GM12865 (cell line): ENCODE measurements around the gene GAL3ST3.
"Not testable (repeated sequence)": the region's sequence is repeated elsewhere in the genome, so short reads cannot be mapped to it uniquely, and the experiment has no call there.

Experiments
- DNase-seq: peaks from one replicate; pipeline ENCODE4 v3.0.0; 2010; ENCODE audit warnings: low read depth
- H3K4me3 ChIP-seq: 2 replicates; pipeline ENCODE4 v1.5.1; 2011; ENCODE audit warnings: mild to moderate bottlenecking, low read depth, low read length, control low read depth
- TF ChIP-seq, protein P1 (sequence below): IDR thresholded peaks from 2 replicates; pipeline ENCODE4 v1.5.1; 2011; ENCODE audit warnings: low read length, control low read depth, low read depth, inconsistent platforms; ENCODE audit not compliant: insufficient read depth; ENCODE audit errors: missing control alignments

GAL3ST3 gene

GRCh38 chr11:66013762-66014100, 35.2 kb downstream of the GAL3ST3 start:
- no peak for DNase-seq
- TF ChIP-seq, protein P1, sequence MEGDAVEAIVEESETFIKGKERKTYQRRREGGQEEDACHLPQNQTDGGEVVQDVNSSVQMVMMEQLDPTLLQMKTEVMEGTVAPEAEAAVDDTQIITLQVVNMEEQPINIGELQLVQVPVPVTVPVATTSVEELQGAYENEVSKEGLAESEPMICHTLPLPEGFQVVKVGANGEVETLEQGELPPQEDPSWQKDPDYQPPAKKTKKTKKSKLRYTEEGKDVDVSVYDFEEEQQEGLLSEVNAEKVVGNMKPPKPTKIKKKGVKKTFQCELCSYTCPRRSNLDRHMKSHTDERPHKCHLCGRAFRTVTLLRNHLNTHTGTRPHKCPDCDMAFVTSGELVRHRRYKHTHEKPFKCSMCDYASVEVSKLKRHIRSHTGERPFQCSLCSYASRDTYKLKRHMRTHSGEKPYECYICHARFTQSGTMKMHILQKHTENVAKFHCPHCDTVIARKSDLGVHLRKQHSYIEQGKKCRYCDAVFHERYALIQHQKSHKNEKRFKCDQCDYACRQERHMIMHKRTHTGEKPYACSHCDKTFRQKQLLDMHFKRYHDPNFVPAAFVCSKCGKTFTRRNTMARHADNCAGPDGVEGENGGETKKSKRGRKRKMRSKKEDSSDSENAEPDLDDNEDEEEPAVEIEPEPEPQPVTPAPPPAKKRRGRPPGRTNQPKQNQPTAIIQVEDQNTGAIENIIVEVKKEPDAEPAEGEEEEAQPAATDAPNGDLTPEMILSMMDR = no peak
- no peak overlapping the region for H3K4me3 ChIP-seq

GRCh38 chr11:66012946-66013761, 35.8 kb downstream of the GAL3ST3 start:
- TF ChIP-seq, protein P1 = no peak
- H3K4me3 ChIP-seq = no peak overlapping the region
- DNase-seq = no peak

- TF ChIP-seq, protein P1 = no peak
Measured at GRCh38 chr11:66012371-66012945, 36.5 kb downstream of the GAL3ST3 start.

GRCh38 chr11:66011785-66012303, 37.1 kb downstream of the GAL3ST3 start, which contains the start of gene CST6:
Gene CST6, plus strand, starts transcription at chr11:66012008. Its CDS starts 37 bp downstream, at chr11:66012045.
- TF ChIP-seq, protein P1 = no peak
- DNase-seq = no peak
- H3K4me3 ChIP-seq = no peak within 1 kb of the TSS

More at GRCh38 chr11:66012371-66012945, 36.5 kb downstream of the GAL3ST3 start:
- no peak overlapping the region for H3K4me3 ChIP-seq
- no peak for DNase-seq

GRCh38 chr11:66011239-66011784, 37.6 kb downstream of the GAL3ST3 start:
- no peak overlapping the region for H3K4me3 ChIP-seq
- no peak for DNase-seq
- TF ChIP-seq, protein P1 = no peak

DNA sequence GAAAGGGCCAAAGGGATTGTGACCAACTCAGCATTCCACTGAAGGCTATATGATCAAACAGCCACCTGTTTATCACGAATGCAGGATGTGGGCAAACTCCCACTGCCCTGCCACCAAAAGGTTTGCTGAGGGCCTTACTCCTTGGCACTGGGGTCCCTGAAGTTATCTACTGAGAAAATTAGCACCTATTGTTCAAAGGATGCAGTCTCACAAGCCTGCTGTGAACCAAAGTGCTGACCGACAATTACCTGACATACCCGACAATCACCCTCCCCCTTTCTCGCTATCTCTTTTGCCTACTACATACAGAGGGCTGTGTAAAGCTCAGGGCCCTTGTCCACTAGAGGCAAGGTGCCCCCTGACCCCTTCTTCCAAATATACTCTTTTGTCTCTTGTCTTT, 38.9 kb downstream of the GAL3ST3 start:
- H3K4me3 ChIP-seq, DNase-seq: not testable (repeated sequence)

- H3K4me3 ChIP-seq = no peak overlapping the region
- TF ChIP-seq, protein P1 = no peak
- DNase-seq = no peak
Measured at GRCh38 chr11:66008468-66009101, 40.4 kb downstream of the GAL3ST3 start.
